HepG2 (cell line): ENCODE data around the gene HSD11B1L. TPM values are rescaled to one million over a fixed set of nuclear protein-coding genes. Genes with fewer than 3 reads are reported as not detected.
A peak's percentile ranks its signal among the peaks of the same experiment; 100 is the strongest.

Experiments
- AGO2 ChIP-seq: fragments of 200-400 bp; formaldehyde crosslinking; optimal IDR thresholded peaks from 2 replicates; pipeline ENCODE3; 2017; ENCODE audit warnings: mild to moderate bottlenecking, low read depth, low read length, moderate library complexity
- AKAP8 ChIP-seq: sonication (generic); formaldehyde crosslinking; IDR thresholded peaks from 2 replicates; pipeline ENCODE4 v1.5.1; 2020; ENCODE audit warnings: mild to moderate bottlenecking, missing genetic modification reagents
- ELF3 ChIP-seq: IDR thresholded peaks from 2 replicates; pipeline ENCODE4 v1.6.1; 2016; ENCODE audit warnings: missing genetic modification reagents, missing compliant biosample characterization
- NR2C2 ChIP-seq: sonication (generic); formaldehyde crosslinking; IDR thresholded peaks from 2 replicates; pipeline ENCODE4 v1.4.0; 2020; ENCODE audit warnings: missing genetic modification reagents, mild to moderate bottlenecking, moderate library complexity, borderline replicate concordance
- PITX1 ChIP-seq: sonication (generic); formaldehyde crosslinking; IDR thresholded peaks from 2 replicates; pipeline ENCODE4 v1.5.1; 2020; ENCODE audit warnings: mild to moderate bottlenecking, missing genetic modification reagents
- RBAK ChIP-seq: sonication (generic); formaldehyde crosslinking; IDR thresholded peaks from 2 replicates; pipeline ENCODE4 v1.5.1; 2020; ENCODE audit warnings: mild to moderate bottlenecking, missing genetic modification reagents
- REST ChIP-seq, 2 experiments: IDR thresholded peaks; 2 replicates each; pipeline ENCODE4 v1.6.1; 2011 to 2012; ENCODE audit warnings: low read length in 2 of 2, borderline replicate concordance in 1 of 2, low read depth in 1 of 2, mild to moderate bottlenecking in 1 of 2, moderate library complexity in 1 of 2
- ZNF382 ChIP-seq: sonication (generic); formaldehyde crosslinking; IDR thresholded peaks from 2 replicates; pipeline ENCODE4 v1.5.0; 2020; ENCODE audit warnings: missing genetic modification reagents, mild to moderate bottlenecking, borderline replicate concordance
- polyA plus RNA-seq, 8 experiments: library from polyadenylated mRNA; depleted of rRNA in 3 of 8; stranded (reverse) in 7 of 8; unstranded in 1 of 8; fragments of >200 nt; fragmentation: Illumina TruSeq in 4 of 8; extraction: Trizol in 4 of 8; gene quantifications; 2 replicates each; pipeline versions ENCODE4 v1.2.1 to v1.2.3, GENCODE V29; 2011 to 2016; ENCODE audit warnings: low read depth in 4 of 8, missing spikeins in 1 of 8, mixed read lengths in 1 of 8; ENCODE audit not compliant: insufficient read depth in 1 of 8
- total RNA-seq, 5 experiments: library from RNA; depleted of rRNA; stranded (reverse); fragments of >200 nt; fragmentation: Illumina TruSeq; extraction: Trizol; gene quantifications; 2 replicates each; pipeline ENCODE4 v1.2.3, GENCODE V29; 2016; ENCODE audit warnings: low read depth in 1 of 5

The HSD11B1L gene
- total and polyA plus RNA-seq, 2 of the 13 experiments (the other 11 are each of a cell fraction or from before 2014, with no cell fraction given), result 2.8 to 3.9 TPM

- TF ChIP-seq AGO2 (peak; percentile 91), PITX1 (no peak), AKAP8 (CRISPR knock-in tag) (peak; percentile 40), NR2C2 (CRISPR knock-in tag) (0 out of 2 replicates have a peak, but pooled peaks have one; percentile 23), ZNF382 (CRISPR knock-in tag) (no peak), RBAK (CRISPR knock-in tag) (no peak), ELF3 (CRISPR knock-in tag) (no peak), REST (IDR thresholded peaks at IDR 0.05; ENCODE audit: borderline replicate concordance in 1 of 2, low read depth in 1 of 2, low read length in 2 of 2) (no peak)
These were observed 15.6 kb downstream of the HSD11B1L start (continued) for GRCh38 chr19:5696196-5697021.
